ENCODE measurements around the gene CCDC107.

DNA sequence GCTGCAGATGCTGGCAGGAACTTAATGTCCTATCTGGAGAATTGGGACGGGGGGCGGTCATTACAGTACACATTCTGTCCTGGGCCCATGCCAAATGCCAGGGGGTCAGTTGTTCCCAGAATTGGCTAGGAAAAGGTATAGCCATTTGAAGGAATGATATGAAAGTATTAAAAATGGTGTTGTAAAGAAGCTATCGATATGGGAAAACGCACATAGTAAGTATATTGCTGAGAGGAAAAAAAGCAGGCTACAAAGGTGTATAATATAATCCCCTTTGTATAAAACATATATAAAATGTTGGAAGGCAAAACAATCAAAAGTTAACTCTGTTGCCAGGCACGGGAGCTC, 7.4 kb downstream of the CCDC107 start:
- TF ChIP-seq, protein P1, sequence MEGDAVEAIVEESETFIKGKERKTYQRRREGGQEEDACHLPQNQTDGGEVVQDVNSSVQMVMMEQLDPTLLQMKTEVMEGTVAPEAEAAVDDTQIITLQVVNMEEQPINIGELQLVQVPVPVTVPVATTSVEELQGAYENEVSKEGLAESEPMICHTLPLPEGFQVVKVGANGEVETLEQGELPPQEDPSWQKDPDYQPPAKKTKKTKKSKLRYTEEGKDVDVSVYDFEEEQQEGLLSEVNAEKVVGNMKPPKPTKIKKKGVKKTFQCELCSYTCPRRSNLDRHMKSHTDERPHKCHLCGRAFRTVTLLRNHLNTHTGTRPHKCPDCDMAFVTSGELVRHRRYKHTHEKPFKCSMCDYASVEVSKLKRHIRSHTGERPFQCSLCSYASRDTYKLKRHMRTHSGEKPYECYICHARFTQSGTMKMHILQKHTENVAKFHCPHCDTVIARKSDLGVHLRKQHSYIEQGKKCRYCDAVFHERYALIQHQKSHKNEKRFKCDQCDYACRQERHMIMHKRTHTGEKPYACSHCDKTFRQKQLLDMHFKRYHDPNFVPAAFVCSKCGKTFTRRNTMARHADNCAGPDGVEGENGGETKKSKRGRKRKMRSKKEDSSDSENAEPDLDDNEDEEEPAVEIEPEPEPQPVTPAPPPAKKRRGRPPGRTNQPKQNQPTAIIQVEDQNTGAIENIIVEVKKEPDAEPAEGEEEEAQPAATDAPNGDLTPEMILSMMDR (IDR thresholded peaks at IDR 0.05), result no peak
- no peak for TF ChIP-seq POLR2A (IDR thresholded peaks at IDR 0.05)

All from adrenal gland (tissue), 5 donors.